ENCODE measurements around the gene PRKAR1B. TPM values are rescaled to one million over a fixed set of nuclear protein-coding genes. Genes with fewer than 3 reads are reported as not detected.

Gene PRKAR1B
- total RNA-seq, 2 experiments from 2014 or later, result 22.5 to 41.6 TPM

DNA sequence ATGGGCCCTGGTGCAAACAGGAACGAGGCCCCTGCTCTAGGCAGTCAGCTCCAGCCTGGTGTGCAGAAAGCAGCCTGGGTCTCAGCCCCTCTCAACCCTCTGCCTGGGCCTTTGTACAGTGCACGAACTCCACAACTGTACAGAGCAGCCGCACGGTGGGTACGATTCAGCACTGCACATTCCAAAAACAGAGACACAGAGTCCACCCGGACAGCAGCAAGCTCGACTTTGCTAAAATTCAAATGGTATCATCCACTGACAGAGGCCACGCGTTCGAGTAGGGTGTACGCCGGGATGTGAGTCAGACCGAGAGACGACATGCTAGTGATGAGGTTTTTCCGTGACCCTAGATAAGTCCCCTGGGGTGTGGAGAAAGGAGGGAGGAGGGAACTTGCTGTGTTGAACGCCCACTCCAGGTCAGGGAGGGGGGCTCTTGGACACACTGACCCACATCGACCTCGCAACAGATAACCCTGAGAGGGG lies 141.8 kb downstream of the PRKAR1B start:
- no peak for DNase-seq (ENCODE audit: low spot score)
- Histone ChIP-seq H3K36me3 (ENCODE audit: insufficient read depth, low read length) (peaks cover 65% of the 10 kb centered on the region), H3K27ac (ENCODE audit: low read depth, low read length, poor library complexity, severe bottlenecking) (no peak overlapping the region), H3K4me2 (ENCODE audit: low read length) (no peak overlapping the region), H3K79me2 (ENCODE audit: insufficient read depth, low read depth, low read length) (no peaks in the 10 kb centered on the region), H3K9me3 (ENCODE audit: low read length) (no peaks in the 10 kb centered on the region), H4K20me1 (ENCODE audit: insufficient read depth, low read length) (no peaks in the 10 kb centered on the region), H2AFZ (ENCODE audit: low read length) (no peak overlapping the region), H3K4me3 (ENCODE audit: low read depth, low read length, poor library complexity, severe bottlenecking) (no peak overlapping the region), H3K9me2 (ENCODE audit: insufficient read depth, low read length) (no peaks in the 10 kb centered on the region), H3K4me1 (ENCODE audit: insufficient read depth, low read length, poor library complexity, severe bottlenecking) (no peaks in the 10 kb centered on the region)
- no TSS peak for BruUV-seq (replicated peaks)
- POLR2A ChIA-PET, result no interaction called here
- no peak for TF ChIP-seq EZH2phosphoT487 (IDR thresholded peaks at IDR 0.05; ENCODE audit: borderline replicate concordance, low read depth, low read length)
- TF ChIP-seq CTCF (conservative IDR thresholded peaks at IDR 0.05; ENCODE audit: low read length), result no peak
- intact Hi-C loops (cut with micrococcal nuclease; ENCODE audit: unreplicated experiment), result no loop called here
- CTCF ChIA-PET (ENCODE audit: unreplicated experiment), result no interaction called here

DNA sequence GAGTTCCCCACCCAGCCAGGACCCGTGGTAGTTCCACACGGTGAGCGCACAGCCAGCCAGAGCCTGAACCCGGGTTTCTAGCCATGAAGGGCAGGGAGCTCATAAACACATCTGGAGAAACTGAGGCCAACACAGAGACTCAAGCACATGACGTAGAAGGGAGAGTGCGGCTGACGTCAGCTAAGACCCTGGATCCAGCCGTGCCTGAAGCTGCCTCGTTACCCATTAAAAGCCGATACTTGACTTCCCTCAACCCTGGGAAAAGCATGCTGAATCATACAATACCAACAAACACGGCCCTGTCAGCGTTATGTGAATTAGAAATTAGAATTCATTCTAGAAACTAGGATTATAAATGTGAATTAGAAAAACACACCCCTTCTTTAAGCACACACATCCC lies 142.3 kb downstream of the PRKAR1B start:
- H3K36me3 ChIP-seq (ENCODE audit: insufficient read depth, low read length), result peaks cover 60% of the 10 kb centered on the region
- ChIA-PET POLR2A (no interaction called here), CTCF (ENCODE audit: unreplicated experiment) (no interaction called here)
- no peak overlapping the region for H3K4me2 ChIP-seq (ENCODE audit: low read length)
- no peak overlapping the region for H2AFZ ChIP-seq (ENCODE audit: low read length)
- intact Hi-C loops (cut with micrococcal nuclease; ENCODE audit: unreplicated experiment), result no loop called here
- H3K9me3 ChIP-seq (ENCODE audit: low read length), result no peaks in the 10 kb centered on the region
- no peaks in the 10 kb centered on the region for H3K9me2 ChIP-seq (ENCODE audit: insufficient read depth, low read length)
- no peak for DNase-seq (ENCODE audit: low spot score)
- H4K20me1 ChIP-seq (ENCODE audit: insufficient read depth, low read length), result no peaks in the 10 kb centered on the region
- no peaks in the 10 kb centered on the region for H3K4me1 ChIP-seq (ENCODE audit: insufficient read depth, low read length, poor library complexity, severe bottlenecking)
- H3K4me3 ChIP-seq (ENCODE audit: low read depth, low read length, poor library complexity, severe bottlenecking), result no peak overlapping the region
- no TSS peak for BruUV-seq (replicated peaks)
- no peak for TF ChIP-seq EZH2phosphoT487 (IDR thresholded peaks at IDR 0.05; ENCODE audit: borderline replicate concordance, low read depth, low read length)
- TF ChIP-seq CTCF (conservative IDR thresholded peaks at IDR 0.05; ENCODE audit: low read length), result no peak
- no peaks in the 10 kb centered on the region for H3K79me2 ChIP-seq (ENCODE audit: insufficient read depth, low read depth, low read length)
- H3K27ac ChIP-seq (ENCODE audit: low read depth, low read length, poor library complexity, severe bottlenecking), result no peak overlapping the region

GRCh38 chr7:584122-584465 lies 143.0 kb downstream of the PRKAR1B start:
- no peak overlapping the region for H3K4me3 ChIP-seq (ENCODE audit: low read depth, low read length, poor library complexity, severe bottlenecking)
- no peak overlapping the region for H3K27ac ChIP-seq (ENCODE audit: low read depth, low read length, poor library complexity, severe bottlenecking)
- H2AFZ ChIP-seq (ENCODE audit: low read length), result no peak overlapping the region
- no peaks in the 10 kb centered on the region for H3K9me2 ChIP-seq (ENCODE audit: insufficient read depth, low read length)
- H3K79me2 ChIP-seq (ENCODE audit: insufficient read depth, low read depth, low read length), result no peaks in the 10 kb centered on the region
- no peaks in the 10 kb centered on the region for H4K20me1 ChIP-seq (ENCODE audit: insufficient read depth, low read length)
- DNase-seq (ENCODE audit: low spot score), result no peak
- CTCF ChIA-PET (ENCODE audit: unreplicated experiment), result no interaction called here
- no peaks in the 10 kb centered on the region for H3K9me3 ChIP-seq (ENCODE audit: low read length)
- TF ChIP-seq EZH2phosphoT487 (IDR thresholded peaks at IDR 0.05; ENCODE audit: borderline replicate concordance, low read depth, low read length) (no peak), CTCF (conservative IDR thresholded peaks at IDR 0.05; ENCODE audit: low read length) (no peak)
- intact Hi-C loops (cut with micrococcal nuclease; ENCODE audit: unreplicated experiment), result no loop called here
- no peaks in the 10 kb centered on the region for H3K4me1 ChIP-seq (ENCODE audit: insufficient read depth, low read length, poor library complexity, severe bottlenecking)
- H3K4me2 ChIP-seq (ENCODE audit: low read length), result no peak overlapping the region
- peaks cover 53% of the 10 kb centered on the region for H3K36me3 ChIP-seq (ENCODE audit: insufficient read depth, low read length)
- BruUV-seq (replicated peaks), result no TSS peak
- POLR2A ChIA-PET, result no interaction called here
